WTC11 (cell line): ENCODE results near the gene IL1R1. TPM values are rescaled to one million over a fixed set of nuclear protein-coding genes. Genes with fewer than 3 reads are reported as not detected.
A peak's percentile ranks its signal among the peaks of the same experiment; 100 is the strongest.

Experiments
- ATAC-seq: fragments of 200-7000 bp; cut with Tn5 transposase; 2 replicates; pipeline ENCODE4 v1.10.0; 2021; ENCODE audit warnings: mild to moderate bottlenecking, moderate library complexity
- CTCF ChIA-PET: fragments of 300-600 bp; sonication (Branson Sonifier 250); formaldehyde crosslinking; loops from one replicate; lab custom pipeline; 2021; ENCODE audit warnings: antibody characterized with exemption; lab: Charles Lee
- POLR2A ChIA-PET: fragments of 350-600 bp; sonication (Branson Sonifier 250); formaldehyde crosslinking; loops from one replicate; lab custom pipeline; 2021; ENCODE audit warnings: antibody characterized with exemption; lab: Charles Lee
- DNase-seq: peaks from one replicate; pipeline ENCODE4 v3.0.0; 2021; ENCODE audit warnings: low spot score
- H3K27ac Mint-ChIP-seq: 2 replicates; pipeline ENCODE4 v1.8.0; 2021; ENCODE audit warnings: mixed read lengths
- H3K27me3 Mint-ChIP-seq: 2 replicates; pipeline ENCODE4 v1.8.0; 2021; ENCODE audit warnings: low read depth, mild to moderate bottlenecking, moderate library complexity, mixed read lengths
- H3K36me3 Mint-ChIP-seq: 2 replicates; pipeline ENCODE4 v1.8.0; 2021; ENCODE audit warnings: mixed read lengths
- H3K4me1 Mint-ChIP-seq: 2 replicates; pipeline ENCODE4 v1.8.0; 2022; ENCODE audit warnings: mixed read lengths
- H3K4me3 Mint-ChIP-seq: 2 replicates; pipeline ENCODE4 v1.8.0; 2021; ENCODE audit warnings: mild to moderate bottlenecking, moderate library complexity, mixed read lengths
- H3K9me3 Mint-ChIP-seq: 2 replicates; pipeline ENCODE4 v1.8.0; 2021; ENCODE audit warnings: mixed read lengths
- CBFB ChIP-seq: sonication (generic); formaldehyde crosslinking; IDR thresholded peaks from 2 replicates; pipeline ENCODE4 v1.8.1; 2022; ENCODE audit warnings: mild to moderate bottlenecking, low read depth, missing genetic modification reagents
- CREM ChIP-seq: sonication (generic); formaldehyde crosslinking; IDR thresholded peaks from 2 replicates; pipeline ENCODE4 v1.8.1; 2022; ENCODE audit warnings: mild to moderate bottlenecking, missing genetic modification reagents, moderate library complexity
- E2F4 ChIP-seq: sonication (generic); formaldehyde crosslinking; IDR thresholded peaks from 2 replicates; pipeline ENCODE4 v1.8.1; 2022; ENCODE audit warnings: low read depth, mild to moderate bottlenecking, moderate library complexity, missing genetic modification reagents, borderline replicate concordance
- FOXP1 ChIP-seq: sonication (generic); formaldehyde crosslinking; IDR thresholded peaks from 2 replicates; pipeline ENCODE4 v1.8.0; 2022; ENCODE audit warnings: missing genetic modification reagents, mild to moderate bottlenecking, moderate library complexity, borderline replicate concordance
- GABPB1 ChIP-seq: sonication (generic); formaldehyde crosslinking; IDR thresholded peaks from 2 replicates; pipeline ENCODE4 v1.8.1; 2023; ENCODE audit warnings: mild to moderate bottlenecking, missing genetic modification reagents
- HMGA2 ChIP-seq: fragments of 250-450 bp; sonication (Bioruptor Pico); IDR thresholded peaks from 2 replicates; pipeline ENCODE4 v1.4.0; 2021; ENCODE audit warnings: mild to moderate bottlenecking, moderate library complexity
- IRF2 ChIP-seq: sonication (generic); formaldehyde crosslinking; IDR thresholded peaks from 2 replicates; pipeline ENCODE4 v1.8.0; 2022; ENCODE audit warnings: low read depth, missing genetic modification reagents, borderline replicate concordance
- JUN ChIP-seq: sonication (generic); formaldehyde crosslinking; IDR thresholded peaks from 2 replicates; pipeline ENCODE4 v1.8.0; 2023; ENCODE audit warnings: mild to moderate bottlenecking, missing genetic modification reagents
- MAX ChIP-seq: sonication (generic); formaldehyde crosslinking; IDR thresholded peaks from 2 replicates; pipeline ENCODE4 v1.8.0; 2022; ENCODE audit warnings: mild to moderate bottlenecking, missing genetic modification reagents
- NFE2L1 ChIP-seq: sonication (generic); formaldehyde crosslinking; IDR thresholded peaks from 2 replicates; pipeline ENCODE4 v1.8.1; 2023; ENCODE audit warnings: missing genetic modification reagents
- PREB ChIP-seq: sonication (generic); formaldehyde crosslinking; IDR thresholded peaks from 2 replicates; pipeline ENCODE4 v1.8.1; 2022; ENCODE audit warnings: mild to moderate bottlenecking, missing genetic modification reagents, moderate library complexity, borderline replicate concordance
- PRRX2 ChIP-seq: fragments of 250-450 bp; sonication (Bioruptor Pico); IDR thresholded peaks from 2 replicates; pipeline ENCODE4 v1.8.0; 2021; ENCODE audit warnings: mild to moderate bottlenecking
- RORB ChIP-seq: fragments of 250-450 bp; sonication (Bioruptor Pico); IDR thresholded peaks from 2 replicates; pipeline ENCODE4 v1.9.0; 2021; ENCODE audit warnings: mild to moderate bottlenecking
- SMAD3 ChIP-seq: sonication (generic); formaldehyde crosslinking; IDR thresholded peaks from 2 replicates; pipeline ENCODE4 v1.8.0; 2022; ENCODE audit warnings: missing genetic modification reagents, mild to moderate bottlenecking, borderline replicate concordance
- SP1 ChIP-seq: sonication (generic); formaldehyde crosslinking; conservative IDR thresholded peaks from 2 replicates; pipeline ENCODE4 v1.8.1; 2022; ENCODE audit warnings: missing genetic modification reagents
- TCF7 ChIP-seq: sonication (generic); formaldehyde crosslinking; IDR thresholded peaks from 2 replicates; pipeline ENCODE4 v1.8.0; 2022; ENCODE audit warnings: mild to moderate bottlenecking, low read depth, missing genetic modification reagents, moderate library complexity
- TEAD1 ChIP-seq: sonication (generic); formaldehyde crosslinking; IDR thresholded peaks from 2 replicates; pipeline ENCODE4 v1.8.0; 2022; ENCODE audit warnings: mild to moderate bottlenecking, missing genetic modification reagents
- ZNF532 ChIP-seq: fragments of 250-450 bp; sonication (Bioruptor Pico); IDR thresholded peaks from 2 replicates; pipeline ENCODE4 v1.9.0; 2021; ENCODE audit warnings: mild to moderate bottlenecking, borderline replicate concordance
- ZSCAN18 ChIP-seq: fragments of 250-450 bp; sonication (Bioruptor Pico); IDR thresholded peaks from 2 replicates; pipeline ENCODE4 v2.1.2; 2022; ENCODE audit warnings: mild to moderate bottlenecking, moderate library complexity
- total RNA-seq: library from RNA; stranded (reverse); gene quantifications from 3 replicates; pipeline ENCODE4 v1.2.3, GENCODE V29; 2021

The IL1R1 gene
- total RNA-seq, 1 experiment from 2014 or later = 0.37 TPM

GRCh38 chr2:102107741-102108070 lies 34.8 kb upstream of the IL1R1 start:
- H3K27ac Mint-ChIP-seq = no peak overlapping the region
- CTCF ChIA-PET = interaction anchor here (1.7 to 1.9 kb wide), 2 partner anchors 87 to 133 kb away, joined by 6 read pairs; no protein-coding TSS in a partner anchor

GRCh38 chr2:102109016-102109415 lies 33.5 kb upstream of the IL1R1 start:
- ATAC-seq (no peak), DNase-seq (no peak)
- H3K4me3 Mint-ChIP-seq = no peak overlapping the region
- no peaks in the 10 kb centered on the region; the same call in none of the 2 replicates for H3K9me3 Mint-ChIP-seq
- TF ChIP-seq HMGA2 (CRISPR knock-in tag) (no peak), PRRX2 (no peak), MAX (CRISPR knock-in tag) (no peak), ZNF532 (no peak), RORB (no peak), E2F4 (CRISPR knock-in tag) (no peak), SMAD3 (CRISPR knock-in tag) (no peak), TEAD1 (CRISPR knock-in tag) (no peak), IRF2 (CRISPR knock-in tag) (no peak), ZSCAN18 (CRISPR knock-in tag) (no peak), TCF7 (CRISPR knock-in tag) (no peak), CREM (CRISPR knock-in tag) (no peak)
- H3K27ac Mint-ChIP-seq = no peak overlapping the region
- no peaks in the 10 kb centered on the region for H3K36me3 Mint-ChIP-seq
- ChIA-PET CTCF (interaction anchor here (1.7 to 1.9 kb wide), 2 partner anchors 89 to 132 kb away, joined by 6 read pairs; no protein-coding TSS in a partner anchor), POLR2A (no interaction called here)
- H3K4me1 Mint-ChIP-seq = peaks cover 13% of the 10 kb centered on the region
- no peaks in the 10 kb centered on the region; the same call in 1 of the 2 replicates for H3K27me3 Mint-ChIP-seq

More at GRCh38 chr2:102107741-102108070, 34.8 kb upstream of the IL1R1 start:
- Mint-ChIP-seq H3K27me3 (no peaks in the 10 kb centered on the region; the same call in 1 of the 2 replicates), H3K36me3 (no peaks in the 10 kb centered on the region), H3K9me3 (peaks cover 1% of the 10 kb centered on the region), H3K4me3 (no peak overlapping the region), H3K4me1 (peaks cover 13% of the 10 kb centered on the region)
- ATAC-seq = no peak
- POLR2A ChIA-PET = no interaction called here
- no peak for TF ChIP-seq PREB (CRISPR knock-in tag)
- TF ChIP-seq GABPB1 (CRISPR knock-in tag) = peak; percentile 58; the same call in 1 of the 2 replicates
- DNase-seq = no peak

- Mint-ChIP-seq H3K36me3 (no peaks in the 10 kb centered on the region), H3K4me3 (no peak overlapping the region), H3K27me3 (no peaks in the 10 kb centered on the region; the same call in 1 of the 2 replicates), H3K4me1 (peaks cover 13% of the 10 kb centered on the region), H3K9me3 (no peaks in the 10 kb centered on the region; the same call in none of the 2 replicates), H3K27ac (no peak overlapping the region)
- POLR2A ChIA-PET = no interaction called here
- TF ChIP-seq NFE2L1 (CRISPR knock-in tag) = no peak
- no peak for TF ChIP-seq CBFB (CRISPR knock-in tag)
- TF ChIP-seq SP1 = no peak
- no peak for TF ChIP-seq JUN (CRISPR knock-in tag)
- TF ChIP-seq FOXP1 = no peak
- CTCF ChIA-PET = no interaction called here
- DNase-seq (no peak), ATAC-seq (no peak)
Observed at GRCh38 chr2:102110171-102110570, 32.4 kb upstream of the IL1R1 start.
